NT2/D1 (cell line): ENCODE measurements around the gene OSBP2.

Source experiments
- YY1 ChIP-seq: IDR thresholded peaks from 2 replicates; pipeline ENCODE4 v1.6.1; 2011; ENCODE audit not compliant: insufficient read length, insufficient read depth
- ZNF274 ChIP-seq: IDR thresholded peaks from 2 replicates; pipeline ENCODE4 v1.6.1; 2011; ENCODE audit warnings: mild to moderate bottlenecking, low read depth, low read length

- no peak for TF ChIP-seq ZNF274
- no peak for TF ChIP-seq YY1
Observed at GRCh38 chr22:30790366-30790765, 95.7 kb downstream of the OSBP2 start.
